Left forelimb (tissue), 1 donor: ENCODE measurements around the gene STIM2.
"Not testable (repeated sequence)": the region's sequence is repeated elsewhere in the genome, so short reads cannot be mapped to it uniquely, and the experiment has no call there.

Experiments
- DNase-seq: peaks from one replicate; pipeline ENCODE4 v3.0.0-alpha.2; 2018; ENCODE audit warnings: low spot score

STIM2 gene

DNA sequence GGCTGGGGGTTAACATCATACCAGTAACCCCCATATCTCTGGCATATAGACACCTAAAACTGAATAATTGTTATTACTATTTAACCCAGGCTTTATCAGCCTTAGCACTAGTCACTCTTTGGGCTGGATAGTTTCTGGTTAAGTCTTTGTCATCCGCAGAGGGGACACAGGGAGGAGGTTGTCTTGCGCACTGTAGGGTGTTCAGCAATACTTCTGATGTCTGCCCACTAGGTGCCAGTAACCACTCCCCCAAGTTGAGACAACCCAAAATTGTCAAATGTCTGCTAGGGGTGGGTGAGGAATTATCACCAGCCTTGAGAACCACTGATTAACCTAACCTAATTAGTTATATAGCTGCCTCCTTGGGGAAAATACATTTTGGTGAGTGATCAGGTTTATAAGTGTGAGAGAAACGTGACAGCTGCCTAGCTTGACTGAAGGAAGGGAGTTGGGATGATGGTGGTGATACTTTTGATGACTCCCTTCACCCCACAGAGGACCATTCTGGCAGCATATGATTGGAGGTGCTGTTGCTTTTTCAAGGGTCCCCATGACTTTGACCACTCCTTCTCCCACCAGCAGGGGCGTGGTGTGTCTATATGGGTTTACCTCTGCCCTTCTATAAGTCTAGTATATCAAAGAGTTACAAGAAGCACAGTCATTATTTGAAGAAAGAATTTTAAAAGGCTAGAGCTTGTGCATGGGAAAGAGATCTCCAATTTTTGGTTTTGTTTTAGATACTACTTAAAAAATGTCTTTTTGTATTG lies 140.9 kb downstream of the STIM2 start:
- no peak for DNase-seq

- no peak for DNase-seq
These were observed 143.0 kb downstream of the STIM2 start for GRCh38 chr4:27003642-27004113.

GRCh38 chr4:27005501-27005900 lies 144.9 kb downstream of the STIM2 start:
- DNase-seq: no peak

GRCh38 chr4:27005905-27006590 lies 145.4 kb downstream of the STIM2 start:
- no peak for DNase-seq

DNA sequence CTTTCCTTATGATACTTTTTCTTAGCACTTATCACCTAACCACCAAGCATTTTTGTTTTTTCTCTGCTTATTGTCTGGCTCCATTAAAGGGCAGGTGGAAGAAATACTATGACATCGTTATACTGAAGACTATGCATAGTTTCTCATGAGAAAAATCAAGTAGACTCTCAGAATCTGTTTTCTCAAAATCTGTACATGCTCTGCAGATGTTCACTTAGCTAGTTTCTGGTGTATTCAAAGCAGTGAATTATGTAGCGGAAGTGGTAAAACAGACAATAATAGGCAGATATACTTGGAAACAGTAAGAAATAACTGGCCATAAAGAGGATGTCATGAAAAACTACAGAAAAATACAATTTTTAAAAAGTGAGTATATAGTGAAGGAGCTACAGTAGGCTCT lies 146.0 kb downstream of the STIM2 start:
- no peak for DNase-seq

GRCh38 chr4:27007507-27007906 lies 146.9 kb downstream of the STIM2 start:
- DNase-seq: no peak

DNA sequence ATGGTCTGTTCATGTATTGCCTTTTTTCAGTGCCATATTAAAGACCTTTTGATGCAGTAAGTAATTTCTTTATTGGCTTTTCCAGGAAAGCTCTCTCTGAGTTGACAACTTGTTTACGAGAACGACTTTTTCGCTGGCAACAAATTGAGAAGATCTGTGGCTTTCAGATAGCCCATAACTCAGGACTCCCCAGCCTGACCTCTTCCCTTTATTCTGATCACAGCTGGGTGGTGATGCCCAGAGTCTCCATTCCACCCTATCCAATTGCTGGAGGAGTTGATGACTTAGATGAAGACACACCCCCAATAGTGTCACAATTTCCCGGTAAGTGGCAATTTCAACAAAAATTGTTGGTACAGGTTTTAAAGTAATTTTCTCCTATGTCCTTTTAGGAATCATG lies 148.0 kb downstream of the STIM2 start:
- no peak for DNase-seq

DNA sequence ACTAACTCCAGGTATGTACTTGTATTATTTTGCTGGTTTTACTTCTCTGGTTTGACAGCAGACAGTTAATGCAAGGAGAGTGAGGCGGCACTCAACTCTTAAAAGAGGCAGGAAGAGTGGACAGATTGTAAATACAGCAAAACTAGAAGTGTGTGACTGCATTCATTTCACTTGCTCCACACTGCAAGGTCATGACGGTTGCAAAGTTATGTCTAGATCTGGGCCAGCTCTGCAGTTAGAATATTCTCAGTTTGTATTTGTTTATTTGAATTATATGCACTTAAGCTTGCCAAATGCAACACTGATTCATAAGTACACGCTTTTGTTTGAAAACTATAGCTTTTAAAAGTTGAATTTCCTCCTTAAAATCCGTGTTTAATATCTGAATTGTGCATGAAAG lies 148.9 kb downstream of the STIM2 start:
- DNase-seq: no peak

GRCh38 chr4:27010334-27010940 lies 149.8 kb downstream of the STIM2 start:
- DNase-seq: no peak

GRCh38 chr4:27011401-27011800 lies 150.8 kb downstream of the STIM2 start:
- no peak for DNase-seq

DNA sequence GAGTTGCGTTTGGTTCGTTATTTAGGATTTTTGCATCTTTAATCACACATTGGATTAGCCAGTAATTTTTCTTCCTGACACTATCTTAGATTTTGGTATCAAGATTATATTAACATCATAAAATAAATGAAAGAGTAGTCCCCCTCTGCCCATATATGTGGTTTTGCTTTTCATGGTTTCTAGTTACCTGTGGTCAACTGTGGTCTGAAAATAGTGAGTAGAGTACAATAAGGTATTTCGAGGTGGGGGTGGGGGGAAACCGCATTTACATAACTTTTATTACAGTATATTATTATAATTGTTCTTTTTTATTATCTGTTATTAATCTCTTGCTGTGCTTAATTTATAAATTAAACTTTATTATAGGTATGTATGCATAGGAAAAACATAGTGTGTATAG lies 152.4 kb downstream of the STIM2 start:
- no peak for DNase-seq

GRCh38 chr4:27016551-27016950 lies 155.9 kb downstream of the STIM2 start:
- no peak for DNase-seq

GRCh38 chr4:27017623-27018022 lies 157.0 kb downstream of the STIM2 start:
- no peak for DNase-seq

- no peak for DNase-seq
These were observed 157.4 kb downstream of the STIM2 start for GRCh38 chr4:27018076-27018475.

- no peak for DNase-seq
These were observed 158.3 kb downstream of the STIM2 start for GRCh38 chr4:27018910-27019309.

DNA sequence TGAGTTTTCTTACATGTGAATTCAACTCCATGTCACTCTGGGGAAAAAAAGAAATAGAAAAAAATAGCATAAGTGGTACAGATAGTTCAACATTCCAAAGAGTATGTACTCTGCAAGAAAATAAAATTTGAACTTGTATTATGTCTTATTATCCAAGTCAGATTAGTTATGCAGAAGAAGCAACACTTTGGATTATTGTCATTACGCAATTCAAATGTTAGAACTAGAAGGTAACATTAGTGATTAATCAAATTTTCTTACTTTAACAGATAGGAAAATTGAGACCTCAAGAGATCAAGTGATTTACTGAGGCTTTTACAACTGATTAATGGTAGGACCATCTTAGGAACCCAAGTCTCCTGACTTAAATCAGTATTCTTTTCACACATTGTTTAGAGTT lies 159.1 kb downstream of the STIM2 start:
- DNase-seq: no peak

DNA sequence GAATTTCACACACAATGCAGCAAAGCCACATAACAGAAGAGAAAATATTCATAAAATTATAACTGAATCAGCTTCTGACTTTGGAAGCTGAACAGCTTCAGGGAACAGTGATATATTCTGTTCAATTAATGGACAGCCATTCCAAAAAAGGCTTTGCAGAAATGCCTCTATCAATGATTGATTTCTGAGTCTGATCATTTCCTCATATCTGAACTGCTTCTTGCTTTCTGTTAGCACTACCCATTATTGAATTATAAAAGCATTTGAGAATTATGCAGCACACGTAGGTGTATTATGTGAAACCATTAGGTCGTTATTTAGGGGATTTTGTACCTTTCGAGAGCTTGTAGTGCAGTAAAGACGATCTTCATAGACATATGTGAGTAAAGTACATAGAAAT lies 159.6 kb downstream of the STIM2 start:
- DNase-seq: no peak

GRCh38 chr4:27020603-27021002 lies 160.0 kb downstream of the STIM2 start:
- DNase-seq: no peak

DNA sequence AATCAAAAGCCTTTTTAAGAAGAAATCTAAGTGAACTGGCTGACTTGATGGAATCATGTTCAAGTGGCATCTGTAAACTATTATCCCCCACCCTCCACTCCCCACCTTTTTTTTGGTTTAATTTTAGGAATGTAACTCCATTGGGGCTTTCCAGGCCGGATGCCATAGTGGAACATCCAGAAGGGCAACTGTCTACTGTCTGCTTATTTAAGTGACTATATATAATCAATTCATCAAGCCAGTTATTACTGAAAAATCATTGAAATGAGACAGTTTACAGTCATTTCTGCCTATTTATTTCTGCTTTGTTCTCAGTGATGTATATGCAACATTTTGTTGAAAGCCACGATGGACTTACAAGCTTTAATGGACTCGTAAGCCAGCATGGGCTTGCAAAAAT lies 162.3 kb downstream of the STIM2 start:
- no peak for DNase-seq

GRCh38 chr4:27023366-27023765 lies 162.7 kb downstream of the STIM2 start:
- no peak for DNase-seq

- DNase-seq: no peak
These were observed 164.2 kb downstream of the STIM2 start for GRCh38 chr4:27024805-27025204.

DNA sequence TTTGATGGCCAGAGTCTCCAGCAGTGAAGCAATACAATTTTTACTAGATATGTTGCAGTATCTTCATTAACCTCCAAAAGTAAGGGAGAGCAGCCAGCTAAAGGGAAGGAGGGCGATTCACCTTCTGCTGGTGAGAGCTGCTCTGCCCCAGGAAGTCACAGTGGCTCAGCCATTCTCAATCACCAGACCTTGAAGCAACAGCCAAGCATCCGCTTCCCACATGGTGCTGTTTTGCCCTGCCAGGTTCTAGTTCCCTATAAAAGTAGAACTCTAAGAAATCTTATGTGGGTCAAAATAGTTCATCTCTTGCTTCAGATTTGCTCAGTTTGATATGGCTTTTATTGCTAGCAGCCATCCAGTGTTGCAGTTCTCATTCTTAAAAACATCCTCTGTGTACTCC lies 166.8 kb downstream of the STIM2 start:
- DNase-seq: no peak

- not testable (repeated sequence) for DNase-seq
These were observed 174.5 kb downstream of the STIM2 start for GRCh38 chr4:27035127-27035526.
